GM23338 (cell line): ENCODE data around the gene URAD. TPM values are rescaled to one million over a fixed set of nuclear protein-coding genes. Genes with fewer than 3 reads are reported as not detected.
A peak's percentile ranks its signal among the peaks of the same experiment; 100 is the strongest.

Experiments used
- ATAC-seq: fragments of 200-7000 bp; cut with Tn5 transposase; 3 replicates; pipeline ENCODE4 v1.9.1; 2020
- DNase-seq: peaks from one replicate; pipeline ENCODE4 v3.0.0-alpha.2; 2015; ENCODE audit warnings: low spot score
- H2AFZ ChIP-seq: fragments of 200-600 bp; sonication (generic); 2 replicates; pipeline ENCODE4 v1.8.0; 2016; ENCODE audit warnings: antibody characterized with exemption, mild to moderate bottlenecking, moderate library complexity
- H3F3A ChIP-seq: fragments of 200-600 bp; sonication (generic); replicated peaks from 2 replicates; pipeline ENCODE4 v1.8.0; 2017; ENCODE audit warnings: antibody characterized with exemption, mixed run types, low read depth
- H3K27ac ChIP-seq: fragments of 200-600 bp; sonication (generic); 2 replicates; pipeline ENCODE4 v1.6.1; 2016; ENCODE audit warnings: low read depth
- H3K27me3 ChIP-seq: fragments of 200-600 bp; sonication (generic); 2 replicates; pipeline ENCODE4 v1.8.0; 2016; ENCODE audit warnings: mild to moderate bottlenecking, mixed run types, moderate library complexity; ENCODE audit not compliant: insufficient read depth
- H3K36me3 ChIP-seq: fragments of 200-600 bp; sonication (generic); 2 replicates; pipeline ENCODE4 v1.8.0; 2016; ENCODE audit warnings: mild to moderate bottlenecking; ENCODE audit not compliant: insufficient read depth
- H3K4me1 ChIP-seq: fragments of 200-600 bp; sonication (generic); 2 replicates; pipeline ENCODE4 v1.8.0; 2016; ENCODE audit warnings: mild to moderate bottlenecking, moderate library complexity; ENCODE audit not compliant: insufficient read depth
- H3K4me2 ChIP-seq: fragments of 200-600 bp; sonication (generic); 2 replicates; pipeline ENCODE4 v1.7.1; 2017; ENCODE audit warnings: mixed run types
- H3K4me3 ChIP-seq: fragments of 200-600 bp; sonication (generic); 2 replicates; pipeline ENCODE4 v1.6.1; 2016; ENCODE audit warnings: mixed run types
- H3K79me2 ChIP-seq: fragments of 200-600 bp; sonication (generic); replicated peaks from 2 replicates; pipeline ENCODE4 v1.8.0; 2017; ENCODE audit warnings: mild to moderate bottlenecking; ENCODE audit not compliant: insufficient read depth
- H3K9me2 ChIP-seq: fragments of 200-600 bp; sonication (generic); 2 replicates; pipeline ENCODE4 v1.8.0; 2017; ENCODE audit not compliant: insufficient read depth
- H4K20me1 ChIP-seq: fragments of 200-600 bp; sonication (generic); replicated peaks from 2 replicates; pipeline ENCODE4 v1.8.0; 2017; ENCODE audit warnings: mild to moderate bottlenecking; ENCODE audit not compliant: insufficient read depth
- H3K27ac Mint-ChIP-seq: 2 replicates; pipeline ENCODE4 v1.8.0; 2020; ENCODE audit warnings: inconsistent platforms, mild to moderate bottlenecking, moderate library complexity, mixed read lengths
- H3K27me3 Mint-ChIP-seq: 3 replicates; pipeline ENCODE4 v1.8.0; 2022; ENCODE audit warnings: low read depth, mild to moderate bottlenecking, moderate library complexity, mixed read lengths, inconsistent platforms; ENCODE audit not compliant: insufficient read depth, poor library complexity
- H3K36me3 Mint-ChIP-seq: 3 replicates; pipeline ENCODE4 v1.8.0; 2021; ENCODE audit warnings: low read depth, mild to moderate bottlenecking, inconsistent platforms, moderate library complexity, mixed read lengths
- H3K4me1 Mint-ChIP-seq: 3 replicates; pipeline ENCODE4 v1.8.0; 2020; ENCODE audit warnings: mild to moderate bottlenecking, inconsistent platforms, mixed read lengths
- H3K4me3 Mint-ChIP-seq: 3 replicates; pipeline ENCODE4 v1.8.0; 2021; ENCODE audit warnings: moderate library complexity, mild to moderate bottlenecking, inconsistent platforms, mixed read lengths
- H3K9me3 Mint-ChIP-seq: 3 replicates; pipeline ENCODE4 v1.8.0; 2020; ENCODE audit warnings: moderate library complexity, mild to moderate bottlenecking, inconsistent platforms, mixed read lengths
- CREB1 ChIP-seq: fragments of 250-450 bp; sonication (Bioruptor Pico); IDR thresholded peaks from 2 replicates; pipeline ENCODE4 v1.5.0; 2020; ENCODE audit warnings: low read depth, mild to moderate bottlenecking, moderate library complexity
- CTCF ChIP-seq, 2 experiments: fragments of 200-600 bp in 1 of 2; sonication (generic) in 1 of 2; conservative IDR thresholded peaks; 2 replicates each; pipeline versions ENCODE4 v1.5.1 to v1.6.1; 2016 to 2017; ENCODE audit warnings: antibody characterized with exemption in 2 of 2, low read depth in 2 of 2, mild to moderate bottlenecking in 2 of 2, moderate library complexity in 1 of 2
- ETS1 ChIP-seq: IDR thresholded peaks from 2 replicates; pipeline ENCODE4 v1.6.1; 2016; ENCODE audit warnings: antibody characterized with exemption
- EZH2 ChIP-seq: fragments of 200-600 bp; sonication (generic); IDR thresholded peaks from one replicate; pipeline ENCODE4 v1.8.0; 2017; ENCODE audit warnings: antibody characterized with exemption, mild to moderate bottlenecking, low read depth; ENCODE audit not compliant: unreplicated experiment
- EZH2phosphoT487 ChIP-seq: fragments of 200-600 bp; sonication (generic); IDR thresholded peaks from one replicate; pipeline ENCODE4 v1.8.1; 2018; ENCODE audit warnings: antibody characterized with exemption; ENCODE audit not compliant: unreplicated experiment
- JUNB ChIP-seq: IDR thresholded peaks from one replicate; pipeline ENCODE4 v1.6.1; 2016; ENCODE audit warnings: antibody characterized with exemption; ENCODE audit not compliant: unreplicated experiment
- NANOG ChIP-seq: IDR thresholded peaks from 2 replicates; pipeline ENCODE4 v1.6.1; 2016; ENCODE audit warnings: antibody characterized with exemption, borderline replicate concordance
- POLR2AphosphoS5 ChIP-seq: IDR thresholded peaks from 2 replicates; pipeline ENCODE4 v1.6.1; 2016; ENCODE audit warnings: antibody characterized with exemption, low read depth
- STAT1 ChIP-seq: IDR thresholded peaks from one replicate; pipeline ENCODE4 v1.6.1; 2016; ENCODE audit warnings: antibody characterized with exemption; ENCODE audit not compliant: unreplicated experiment
- ZNF114 ChIP-seq: fragments of 250-450 bp; sonication (Bioruptor Pico); IDR thresholded peaks from 2 replicates; pipeline ENCODE4 v1.5.0; 2020; ENCODE audit warnings: mild to moderate bottlenecking, moderate library complexity
- ZNF331 ChIP-seq: fragments of 250-450 bp; sonication (Bioruptor Pico); IDR thresholded peaks from 2 replicates; pipeline ENCODE4 v1.5.0; 2020; ENCODE audit warnings: low read depth, mild to moderate bottlenecking, moderate library complexity
- polyA plus RNA-seq: library from polyadenylated mRNA; unstranded; fragments of >200 nt; fragmentation: Nextera tagmentation; extraction: Ambion mirVana; gene quantifications from 2 replicates; pipeline ENCODE4 v1.2.1, GENCODE V29; 2016
- total RNA-seq: library from RNA; depleted of rRNA; stranded (reverse); fragments of >200 nt; shearing (Covaris generic); gene quantifications from 2 replicates; pipeline ENCODE4 v1.2.3, GENCODE V29; 2014
- TF ChIP-seq, protein P1 (sequence below): IDR thresholded peaks from one replicate; pipeline ENCODE4 v1.6.1; 2018; ENCODE audit warnings: antibody characterized with exemption; ENCODE audit not compliant: unreplicated experiment

URAD gene
- total and polyA plus RNA-seq, 2 experiments from 2014 or later = not detected

DNA sequence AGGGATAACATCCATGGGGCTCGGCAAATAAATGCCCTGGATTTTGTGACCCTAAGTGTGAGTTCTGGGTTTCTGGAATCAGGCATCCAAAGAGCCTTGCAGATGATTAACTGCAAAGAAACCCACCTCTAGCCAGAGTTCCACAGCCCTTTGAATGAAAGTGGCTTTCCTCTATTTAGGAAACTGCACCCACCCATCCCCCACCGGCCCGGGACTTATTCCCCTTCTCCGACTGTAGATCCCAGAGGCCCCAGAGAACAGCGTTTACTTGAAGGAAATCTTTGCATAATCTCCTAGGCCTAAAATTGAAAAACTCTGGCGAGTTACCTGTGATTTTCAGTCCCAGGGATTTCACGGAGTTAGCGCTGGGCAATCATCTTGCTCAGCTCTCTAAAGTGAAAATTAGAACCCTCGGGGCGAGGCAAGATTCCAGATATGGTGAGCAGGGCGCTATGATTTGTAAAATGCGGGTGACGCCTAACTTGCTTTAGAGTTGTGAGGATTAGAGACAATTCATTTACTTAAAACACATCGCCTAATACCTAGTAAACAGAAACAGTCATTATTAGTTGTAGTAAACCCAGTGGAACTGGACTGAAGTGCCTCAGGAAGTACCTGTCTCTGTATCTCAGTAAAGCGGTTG lies 9.4 kb downstream of the URAD start:
- ATAC-seq = no peak

GRCh38 chr13:27978301-27978968 lies 10.1 kb downstream of the URAD start:
- H3K79me2 ChIP-seq = no peaks in the 10 kb centered on the region
- peak overlapping the region; percentile 54 for H3K4me3 Mint-ChIP-seq
- H3K27me3 ChIP-seq = peaks cover 100% of the 10 kb centered on the region
- H3K27ac ChIP-seq = no peak overlapping the region
- peaks cover 99% of the 10 kb centered on the region for H3K27me3 Mint-ChIP-seq
- DNase-seq = peak; percentile 85
- H4K20me1 ChIP-seq = peaks cover 32% of the 10 kb centered on the region
- no peaks in the 10 kb centered on the region; the same call in 1 of the 2 replicates for H3K36me3 ChIP-seq
- H3K9me2 ChIP-seq = no peaks in the 10 kb centered on the region
- peak overlapping the region; percentile 34 for H3K4me3 ChIP-seq
- no peak overlapping the region for H3K27ac Mint-ChIP-seq
- H3K4me1 ChIP-seq = peaks cover 31% of the 10 kb centered on the region
- H3K4me1 Mint-ChIP-seq = peaks cover 33% of the 10 kb centered on the region
- H3F3A ChIP-seq = peaks cover 43% of the 10 kb centered on the region
- peaks cover 9% of the 10 kb centered on the region; the same call in 2 of the 3 replicates for H3K9me3 Mint-ChIP-seq
- H3K36me3 Mint-ChIP-seq = no peaks in the 10 kb centered on the region
- ATAC-seq = peak; percentile 18
- no peak overlapping the region for H2AFZ ChIP-seq
- peak overlapping the region; percentile 72 for H3K4me2 ChIP-seq
- no peak for TF ChIP-seq CTCF (conservative IDR thresholded peaks at IDR 0.05; ENCODE audit: low read depth in 2 of 2)
- TF ChIP-seq CREB1 (CRISPR knock-in tag) = no peak
- TF ChIP-seq ZNF331 = no peak
- TF ChIP-seq ETS1 = no peak
- no peak for TF ChIP-seq STAT1
- TF ChIP-seq ZNF114 = no peak
- peak; percentile 93 for TF ChIP-seq EZH2
- TF ChIP-seq EZH2phosphoT487 = peak; percentile 78
- TF ChIP-seq NANOG = peak; percentile 49; the same call in 1 of the 2 replicates
- TF ChIP-seq POLR2AphosphoS5 = no peak
- TF ChIP-seq JUNB = no peak
- TF ChIP-seq, protein P1, sequence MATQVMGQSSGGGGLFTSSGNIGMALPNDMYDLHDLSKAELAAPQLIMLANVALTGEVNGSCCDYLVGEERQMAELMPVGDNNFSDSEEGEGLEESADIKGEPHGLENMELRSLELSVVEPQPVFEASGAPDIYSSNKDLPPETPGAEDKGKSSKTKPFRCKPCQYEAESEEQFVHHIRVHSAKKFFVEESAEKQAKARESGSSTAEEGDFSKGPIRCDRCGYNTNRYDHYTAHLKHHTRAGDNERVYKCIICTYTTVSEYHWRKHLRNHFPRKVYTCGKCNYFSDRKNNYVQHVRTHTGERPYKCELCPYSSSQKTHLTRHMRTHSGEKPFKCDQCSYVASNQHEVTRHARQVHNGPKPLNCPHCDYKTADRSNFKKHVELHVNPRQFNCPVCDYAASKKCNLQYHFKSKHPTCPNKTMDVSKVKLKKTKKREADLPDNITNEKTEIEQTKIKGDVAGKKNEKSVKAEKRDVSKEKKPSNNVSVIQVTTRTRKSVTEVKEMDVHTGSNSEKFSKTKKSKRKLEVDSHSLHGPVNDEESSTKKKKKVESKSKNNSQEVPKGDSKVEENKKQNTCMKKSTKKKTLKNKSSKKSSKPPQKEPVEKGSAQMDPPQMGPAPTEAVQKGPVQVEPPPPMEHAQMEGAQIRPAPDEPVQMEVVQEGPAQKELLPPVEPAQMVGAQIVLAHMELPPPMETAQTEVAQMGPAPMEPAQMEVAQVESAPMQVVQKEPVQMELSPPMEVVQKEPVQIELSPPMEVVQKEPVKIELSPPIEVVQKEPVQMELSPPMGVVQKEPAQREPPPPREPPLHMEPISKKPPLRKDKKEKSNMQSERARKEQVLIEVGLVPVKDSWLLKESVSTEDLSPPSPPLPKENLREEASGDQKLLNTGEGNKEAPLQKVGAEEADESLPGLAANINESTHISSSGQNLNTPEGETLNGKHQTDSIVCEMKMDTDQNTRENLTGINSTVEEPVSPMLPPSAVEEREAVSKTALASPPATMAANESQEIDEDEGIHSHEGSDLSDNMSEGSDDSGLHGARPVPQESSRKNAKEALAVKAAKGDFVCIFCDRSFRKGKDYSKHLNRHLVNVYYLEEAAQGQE = no peak

More for the DNA sequence above, 9.4 kb downstream of the URAD start:
- Mint-ChIP-seq H3K4me3 (peak overlapping the region; percentile 54; the same call in 2 of the 3 replicates), H3K27me3 (peaks cover 99% of the 10 kb centered on the region), H3K4me1 (peaks cover 33% of the 10 kb centered on the region), H3K9me3 (peaks cover 9% of the 10 kb centered on the region; the same call in 2 of the 3 replicates), H3K27ac (no peak overlapping the region), H3K36me3 (no peaks in the 10 kb centered on the region)
- H3K27me3 ChIP-seq = peaks cover 100% of the 10 kb centered on the region
- peak overlapping the region; percentile 34 for H3K4me3 ChIP-seq
- H2AFZ ChIP-seq = no peak overlapping the region
- H3K4me1 ChIP-seq = peaks cover 25% of the 10 kb centered on the region
- TF ChIP-seq CREB1 (CRISPR knock-in tag) = no peak
- TF ChIP-seq EZH2phosphoT487 = peak; percentile 60
- peak; percentile 98 for TF ChIP-seq EZH2
- peak overlapping the region; percentile 72 for H3K4me2 ChIP-seq
- no peaks in the 10 kb centered on the region; the same call in 1 of the 2 replicates for H3K36me3 ChIP-seq
- H3K9me2 ChIP-seq = no peaks in the 10 kb centered on the region
- peaks cover 39% of the 10 kb centered on the region for H3F3A ChIP-seq
- no peak overlapping the region for H3K27ac ChIP-seq
- peak; percentile 66 for DNase-seq
- no peaks in the 10 kb centered on the region for H3K79me2 ChIP-seq
- peaks cover 32% of the 10 kb centered on the region for H4K20me1 ChIP-seq
